Uterus (tissue), 4 donors: Measurements from ENCODE around the gene MICAL3. TPM values are rescaled to one million over a fixed set of nuclear protein-coding genes. Genes with fewer than 3 reads are reported as not detected.
A peak's percentile ranks its signal among the peaks of the same experiment; 100 is the strongest.

Source experiments
- DNase-seq, 2 donors: peaks; one replicate each; pipeline ENCODE4 v3.0.0-alpha.2; 2019 to 2020
- H3K27ac ChIP-seq, 2 donors: fragments of 200-600 bp; sonication (generic); 1 replicate in 1 of 2; 2 replicates in 1 of 2; pipeline ENCODE4 v1.5.1; 2016 to 2018
- H3K27me3 ChIP-seq, 2 donors: fragments of 200-600 bp; sonication (generic); one replicate each; pipeline ENCODE4 v1.5.1; 2018 to 2019; ENCODE audit warnings: control low read depth in 1 of 2
- H3K36me3 ChIP-seq, 2 donors: fragments of 200-600 bp; sonication (generic); one replicate each; pipeline ENCODE4 v1.5.1; 2019; ENCODE audit warnings: control low read depth in 1 of 2
- H3K4me1 ChIP-seq, 2 donors: fragments of 200-600 bp; sonication (generic); one replicate each; pipeline ENCODE4 v1.5.1; 2018 to 2019; ENCODE audit warnings: control low read depth in 1 of 2
- H3K4me3 ChIP-seq, 2 donors: fragments of 200-600 bp; sonication (generic); 1 replicate in 1 of 2; 2 replicates in 1 of 2; pipeline ENCODE4 v1.5.1; 2018 to 2019; ENCODE audit warnings: mild to moderate bottlenecking in 1 of 2
- H3K9me3 ChIP-seq, 2 donors: fragments of 200-600 bp; sonication (generic); one replicate each; pipeline ENCODE4 v1.5.1; 2019; ENCODE audit warnings: control low read depth in 1 of 2
- CTCF ChIP-seq, 4 experiments: fragments of 200-600 bp in 2 of 4; fragments of 450-650 bp in 2 of 4; sonication (generic) in 2 of 4; IDR thresholded peaks; one replicate each; pipeline ENCODE4 v1.5.1; 2016 to 2019; ENCODE audit warnings: antibody characterized with exemption in 4 of 4, mild to moderate bottlenecking in 2 of 4, moderate library complexity in 1 of 4
- POLR2A ChIP-seq, 2 donors: fragments of 450-650 bp; IDR thresholded peaks; one replicate each; pipeline ENCODE4 v1.6.1; 2016; ENCODE audit warnings: antibody characterized with exemption in 2 of 2, mild to moderate bottlenecking in 1 of 2, moderate library complexity in 1 of 2
- intact Hi-C: fragments of 100-400 bp; cut with DNase I; formaldehyde crosslinking; loops from one replicate; pipeline ENCODE4 v1.15.1; 2023; ENCODE audit warnings: low total_unique reads
- total RNA-seq, 4 donors: library from RNA; depleted of rRNA in 3 of 4; stranded (reverse); fragments of >200 nt in 3 of 4; gene quantifications; one replicate each; pipeline versions ENCODE4 v1.1.0 to v1.2.4, GENCODE V29; 2014 to 2023
- donor health status: DM: yes; HTN: yes; CAD: no.

MICAL3 gene
- total RNA-seq, 4 donors from 2014 or later, result 13.5 to 167 (median 47.2) TPM

GRCh38 chr22:17829695-17830042, 194.7 kb downstream of the MICAL3 start:
- intact Hi-C loops, result loop anchor here (2.0 to 10.0 kb wide), 2 partner anchors 65 to 245 kb away; no protein-coding TSS in a partner anchor
- peak overlapping the region; percentile 81 to 95 for H3K27ac ChIP-seq
- TF ChIP-seq CTCF (IDR thresholded peaks at IDR 0.05), result no peak
- no peak for TF ChIP-seq POLR2A (IDR thresholded peaks at IDR 0.05)

DNA sequence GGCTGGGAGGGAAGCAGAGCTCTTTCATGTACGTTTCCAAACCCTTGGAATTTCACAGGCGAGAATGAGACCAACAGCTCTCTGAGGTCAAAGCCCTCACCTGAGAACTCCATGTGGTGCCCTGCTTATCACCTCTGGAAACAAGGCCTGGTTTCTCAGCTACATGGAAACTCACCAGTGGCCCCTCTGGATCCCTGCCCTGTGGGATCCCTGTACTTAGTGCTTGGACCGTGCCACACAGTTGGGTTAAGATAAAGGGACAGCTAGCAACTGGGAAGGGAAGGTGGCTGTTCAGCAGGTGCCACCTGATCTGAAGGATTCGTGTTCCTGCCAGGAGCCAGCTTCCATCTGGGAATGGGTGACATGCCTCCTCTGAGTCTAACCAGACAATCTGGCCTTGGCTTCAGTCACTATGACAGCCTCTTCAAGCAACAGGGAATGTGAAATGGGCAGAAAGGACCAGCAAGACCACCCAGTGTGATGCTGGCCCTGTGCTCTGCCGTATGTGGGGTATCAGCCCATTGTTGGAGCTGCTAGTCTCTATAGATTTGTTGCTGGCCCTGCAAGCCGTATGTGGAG, 195.8 kb downstream of the MICAL3 start:
- Histone ChIP-seq H3K27me3 (no peaks in the 10 kb centered on the region), H3K4me3 (no peak overlapping the region), H3K4me1 (no peaks in the 10 kb centered on the region), H3K27ac (no peak overlapping the region), H3K9me3 (no peaks in the 10 kb centered on the region), H3K36me3 (no peaks in the 10 kb centered on the region)
- DNase-seq, result no peak
- no peak for TF ChIP-seq CTCF (IDR thresholded peaks at IDR 0.05)
- TF ChIP-seq POLR2A (IDR thresholded peaks at IDR 0.05), result no peak
- intact Hi-C loops, result loop anchor here (10.0 kb wide), 1 partner anchor 66 kb away; no protein-coding TSS in a partner anchor

More at GRCh38 chr22:17829695-17830042, 194.7 kb downstream of the MICAL3 start:
- Histone ChIP-seq H3K4me3 (no peak overlapping the region), H3K36me3 (no peaks in the 10 kb centered on the region), H3K9me3 (no peaks in the 10 kb centered on the region), H3K4me1 (no peaks in the 10 kb centered on the region), H3K27me3 (no peaks in the 10 kb centered on the region)
- no peak for DNase-seq

GRCh38 chr22:17827466-17827865, 196.9 kb downstream of the MICAL3 start:
- H3K27ac ChIP-seq, result no peak overlapping the region
- TF ChIP-seq POLR2A (IDR thresholded peaks at IDR 0.05) (no peak), CTCF (IDR thresholded peaks at IDR 0.05) (no peak)
- DNase-seq, result no peak
- no peaks in the 10 kb centered on the region for H3K9me3 ChIP-seq
- no peaks in the 10 kb centered on the region for H3K36me3 ChIP-seq
- H3K4me1 ChIP-seq, result no peaks in the 10 kb centered on the region
- no peak overlapping the region for H3K4me3 ChIP-seq
- no peaks in the 10 kb centered on the region for H3K27me3 ChIP-seq
- intact Hi-C loops, result loop anchor here (10.0 kb wide), 1 partner anchor 67 kb away; no protein-coding TSS in a partner anchor

DNA sequence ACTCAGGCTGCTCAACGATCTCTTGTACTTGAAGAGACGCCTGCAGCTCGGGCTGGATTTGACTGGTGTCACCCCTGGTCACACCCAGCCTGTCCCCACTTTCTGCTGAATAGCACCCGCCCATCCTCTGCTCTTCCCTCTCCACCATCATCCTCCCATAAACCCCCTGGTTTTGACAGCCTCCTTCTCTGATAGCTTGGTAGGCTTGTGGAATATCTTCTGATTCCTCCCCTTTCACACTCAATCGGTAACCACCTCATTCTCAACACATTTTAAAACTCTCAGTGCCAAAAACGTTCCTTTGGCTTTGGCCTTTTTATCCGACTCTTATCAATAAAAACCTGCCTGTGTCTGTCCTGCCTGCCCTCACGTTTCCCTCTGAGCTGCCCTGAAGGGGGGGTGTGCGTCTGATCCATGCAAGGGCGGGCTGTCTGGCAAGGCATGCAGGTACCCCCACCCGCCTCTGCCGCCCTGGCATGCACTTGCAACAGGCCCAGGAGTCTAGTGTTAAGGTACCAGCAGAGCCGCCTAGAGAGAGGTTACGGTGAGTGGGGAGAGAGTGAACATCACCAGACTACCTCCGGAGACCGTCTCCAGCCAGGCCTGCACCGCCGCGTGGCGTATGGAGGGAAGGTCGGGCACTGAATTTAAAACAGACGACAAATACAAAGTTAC, 198.3 kb downstream of the MICAL3 start:
- Histone ChIP-seq H3K36me3 (no peaks in the 10 kb centered on the region), H3K4me1 (no peaks in the 10 kb centered on the region), H3K9me3 (no peaks in the 10 kb centered on the region), H3K27ac (no peak overlapping the region), H3K27me3 (no peaks in the 10 kb centered on the region), H3K4me3 (no peak overlapping the region)
- TF ChIP-seq CTCF (IDR thresholded peaks at IDR 0.05) (no peak), POLR2A (IDR thresholded peaks at IDR 0.05) (no peak)
- no peak for DNase-seq
- intact Hi-C loops, result loop anchor here (10.0 kb wide), 1 partner anchor 69 kb away; no protein-coding TSS in a partner anchor

DNA sequence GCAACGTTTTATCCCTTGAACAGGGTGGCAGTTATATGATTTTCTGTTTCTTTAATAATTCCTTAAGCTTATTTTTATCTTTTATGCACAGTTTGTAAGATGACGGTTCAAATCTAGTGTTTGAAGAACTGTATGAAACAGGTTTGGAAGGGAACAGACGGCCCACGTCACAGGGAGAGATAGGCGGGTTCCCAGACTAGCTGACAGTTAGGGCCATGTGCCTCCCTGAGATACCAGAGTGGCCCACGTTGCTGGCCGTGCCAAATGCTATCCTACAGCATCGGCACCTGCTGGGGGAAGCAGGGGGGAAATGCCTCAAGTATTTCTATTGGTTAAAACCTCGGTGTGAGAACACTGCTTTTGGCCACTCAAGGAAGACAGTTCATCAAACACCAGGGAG, 199.9 kb downstream of the MICAL3 start:
- no peak for DNase-seq
- no peak overlapping the region for H3K4me3 ChIP-seq
- H3K36me3 ChIP-seq, result no peaks in the 10 kb centered on the region
- no peak for TF ChIP-seq POLR2A (IDR thresholded peaks at IDR 0.05)
- TF ChIP-seq CTCF (IDR thresholded peaks at IDR 0.05), result no peak
- H3K9me3 ChIP-seq, result no peaks in the 10 kb centered on the region
- intact Hi-C loops, result loop anchor here (10.0 kb wide), 1 partner anchor 70 kb away; no protein-coding TSS in a partner anchor
- H3K27ac ChIP-seq, result no peak overlapping the region
- no peaks in the 10 kb centered on the region for H3K27me3 ChIP-seq
- H3K4me1 ChIP-seq, result no peaks in the 10 kb centered on the region
